PFSK-1 (cell line): Measurements from ENCODE around the gene SARDH.

Experiments
- FOXP2 ChIP-seq: optimal IDR thresholded peaks from 2 replicates; pipeline ENCODE3; 2011; ENCODE audit warnings: borderline replicate concordance, control low read depth, inconsistent platforms; ENCODE audit not compliant: insufficient read depth; ENCODE audit errors: extremely low read length, extremely low read depth
- POLR2AphosphoS5 ChIP-seq: IDR thresholded peaks from 2 replicates; pipeline ENCODE4 v1.6.1; 2012; ENCODE audit warnings: low read depth, mild to moderate bottlenecking, control low read depth, low read length, moderate library complexity
- SIN3A ChIP-seq: IDR thresholded peaks from 2 replicates; pipeline ENCODE4 v1.6.1; 2012; ENCODE audit warnings: mild to moderate bottlenecking, low read length, moderate library complexity, borderline replicate concordance; ENCODE audit not compliant: insufficient read depth
- TAF1 ChIP-seq: IDR thresholded peaks from 2 replicates; pipeline ENCODE4 v1.6.1; 2012; ENCODE audit warnings: low read length, control low read depth, borderline replicate concordance; ENCODE audit not compliant: insufficient read depth
- TF ChIP-seq, protein P1 (sequence below), 2 experiments: IDR thresholded peaks; 2 replicates each; pipeline versions ENCODE4 v1.6.1 to v1.8.0; 2011 to 2012; ENCODE audit warnings: low read depth in 2 of 2, low read length in 2 of 2, control low read depth in 1 of 2, inconsistent platforms in 1 of 2, mild to moderate bottlenecking in 1 of 2, moderate library complexity in 1 of 2; ENCODE audit not compliant: insufficient read depth in 1 of 2

- TF ChIP-seq SIN3A, result no peak
- TF ChIP-seq TAF1, result no peak
- TF ChIP-seq POLR2AphosphoS5, result no peak
- TF ChIP-seq, protein P1, sequence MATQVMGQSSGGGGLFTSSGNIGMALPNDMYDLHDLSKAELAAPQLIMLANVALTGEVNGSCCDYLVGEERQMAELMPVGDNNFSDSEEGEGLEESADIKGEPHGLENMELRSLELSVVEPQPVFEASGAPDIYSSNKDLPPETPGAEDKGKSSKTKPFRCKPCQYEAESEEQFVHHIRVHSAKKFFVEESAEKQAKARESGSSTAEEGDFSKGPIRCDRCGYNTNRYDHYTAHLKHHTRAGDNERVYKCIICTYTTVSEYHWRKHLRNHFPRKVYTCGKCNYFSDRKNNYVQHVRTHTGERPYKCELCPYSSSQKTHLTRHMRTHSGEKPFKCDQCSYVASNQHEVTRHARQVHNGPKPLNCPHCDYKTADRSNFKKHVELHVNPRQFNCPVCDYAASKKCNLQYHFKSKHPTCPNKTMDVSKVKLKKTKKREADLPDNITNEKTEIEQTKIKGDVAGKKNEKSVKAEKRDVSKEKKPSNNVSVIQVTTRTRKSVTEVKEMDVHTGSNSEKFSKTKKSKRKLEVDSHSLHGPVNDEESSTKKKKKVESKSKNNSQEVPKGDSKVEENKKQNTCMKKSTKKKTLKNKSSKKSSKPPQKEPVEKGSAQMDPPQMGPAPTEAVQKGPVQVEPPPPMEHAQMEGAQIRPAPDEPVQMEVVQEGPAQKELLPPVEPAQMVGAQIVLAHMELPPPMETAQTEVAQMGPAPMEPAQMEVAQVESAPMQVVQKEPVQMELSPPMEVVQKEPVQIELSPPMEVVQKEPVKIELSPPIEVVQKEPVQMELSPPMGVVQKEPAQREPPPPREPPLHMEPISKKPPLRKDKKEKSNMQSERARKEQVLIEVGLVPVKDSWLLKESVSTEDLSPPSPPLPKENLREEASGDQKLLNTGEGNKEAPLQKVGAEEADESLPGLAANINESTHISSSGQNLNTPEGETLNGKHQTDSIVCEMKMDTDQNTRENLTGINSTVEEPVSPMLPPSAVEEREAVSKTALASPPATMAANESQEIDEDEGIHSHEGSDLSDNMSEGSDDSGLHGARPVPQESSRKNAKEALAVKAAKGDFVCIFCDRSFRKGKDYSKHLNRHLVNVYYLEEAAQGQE (IDR thresholded peaks at IDR 0.05; ENCODE audit: insufficient read depth in 1 of 2, low read depth in 2 of 2, low read length in 2 of 2), result no peak
- no peak for TF ChIP-seq FOXP2
These were observed 30.8 kb upstream of the SARDH start for GRCh38 chr9:133768859-133769510.
